PC-3 (cell line): ENCODE measurements around the gene SRGAP3. TPM values are rescaled to one million over a fixed set of nuclear protein-coding genes. Genes with fewer than 3 reads are reported as not detected.

ENCODE experiments used
- ATAC-seq: fragments of 200-7000 bp; cut with Tn5 transposase; 2 replicates; pipeline ENCODE4 v1.9.1; 2020; ENCODE audit warnings: mild to moderate bottlenecking, moderate library complexity
- BruUV-seq: library from RNA; stranded (reverse); fragments of 400-500 nt; replicated peaks from 2 replicates; lab custom pipeline; 2021; lab: Mats Ljungman, UMichigan
- CTCF ChIA-PET: fragments of 300-600 bp; sonication (Branson Sonifier 250); formaldehyde crosslinking; loops from one replicate; lab custom pipeline; 2022; ENCODE audit warnings: antibody characterized with exemption; lab: Charles Lee
- POLR2A ChIA-PET: fragments of 300-600 bp; sonication (Branson Sonifier 250); formaldehyde crosslinking; loops from one replicate; lab custom pipeline; 2022; ENCODE audit warnings: antibody characterized with exemption; ENCODE audit not compliant: unreplicated experiment; lab: Charles Lee
- DNase-seq: peaks from one replicate; pipeline ENCODE4 v3.0.0-alpha.2; 2015
- H2AFZ ChIP-seq: fragments of 300-600 bp; sonication (generic); 2 replicates; pipeline ENCODE4 v1.6.0; 2016; ENCODE audit warnings: antibody characterized with exemption, low read length
- H3F3A ChIP-seq: fragments of 300-600 bp; sonication (generic); one replicate; pipeline ENCODE4 v1.6.0; 2017; ENCODE audit warnings: antibody characterized with exemption, low read length, control low read depth, mild to moderate bottlenecking; ENCODE audit not compliant: unreplicated experiment
- H3K27ac ChIP-seq: fragments of 300-600 bp; sonication (generic); 2 replicates; pipeline ENCODE4 v1.5.1; 2016; ENCODE audit warnings: mild to moderate bottlenecking, low read length
- H3K27me3 ChIP-seq: fragments of 300-600 bp; sonication (generic); 2 replicates; pipeline ENCODE4 v1.6.1; 2016; ENCODE audit warnings: low read length, mixed read lengths
- H3K36me3 ChIP-seq: fragments of 300-600 bp; sonication (generic); 2 replicates; pipeline ENCODE4 v1.6.1; 2016; ENCODE audit warnings: low read depth, mixed run types, low read length, mixed read lengths
- H3K4me1 ChIP-seq: fragments of 300-600 bp; sonication (generic); 2 replicates; pipeline ENCODE4 v1.5.1; 2016; ENCODE audit warnings: low read length; ENCODE audit not compliant: insufficient read depth
- H3K4me2 ChIP-seq: fragments of 300-600 bp; sonication (generic); 2 replicates; pipeline ENCODE4 v1.6.0; 2016; ENCODE audit warnings: low read length
- H3K4me3 ChIP-seq: fragments of 300-600 bp; sonication (generic); 2 replicates; pipeline ENCODE4 v1.5.1; 2016; ENCODE audit warnings: mild to moderate bottlenecking, low read length, mixed read lengths
- H3K79me2 ChIP-seq: fragments of 300-600 bp; sonication (generic); 2 replicates; pipeline ENCODE4 v1.6.1; 2017; ENCODE audit warnings: low read length, mixed read lengths
- H3K9ac ChIP-seq: fragments of 300-600 bp; sonication (generic); 2 replicates; pipeline ENCODE4 v1.6.0; 2016; ENCODE audit warnings: mild to moderate bottlenecking, low read length
- H3K9me2 ChIP-seq: fragments of 300-600 bp; sonication (generic); replicated peaks from 2 replicates; pipeline ENCODE4 v1.6.1; 2016; ENCODE audit warnings: mixed run types, low read length, mixed read lengths
- H3K9me3 ChIP-seq: fragments of 300-600 bp; sonication (generic); 2 replicates; pipeline ENCODE4 v1.6.1; 2016; ENCODE audit warnings: low read length, mixed read lengths
- H4K20me1 ChIP-seq: fragments of 300-600 bp; sonication (generic); 2 replicates; pipeline ENCODE4 v1.6.1; 2016; ENCODE audit warnings: low read length, mixed read lengths
- EZH2 ChIP-seq: fragments of 300-600 bp; sonication (generic); IDR thresholded peaks from one replicate; pipeline ENCODE4 v1.6.1; 2017; ENCODE audit warnings: antibody characterized with exemption, mild to moderate bottlenecking, low read length; ENCODE audit not compliant: unreplicated experiment
- EZH2phosphoT487 ChIP-seq: fragments of 300-600 bp; sonication (generic); IDR thresholded peaks from 2 replicates; pipeline ENCODE4 v1.6.1; 2018; ENCODE audit warnings: mild to moderate bottlenecking, antibody characterized with exemption, low read length, borderline replicate concordance
- intact Hi-C: fragments of 100-400 bp; cut with micrococcal nuclease; formaldehyde crosslinking; loops from 2 replicates; pipeline ENCODE4 v1.9.0; 2023
- total RNA-seq: library from RNA; depleted of rRNA; stranded (reverse); fragments of >200 nt; gene quantifications from 2 replicates; pipeline ENCODE4 v1.2.3, GENCODE V29; 2014
- TF ChIP-seq, protein P1 (sequence below): fragments of 300-600 bp; sonication (generic); conservative IDR thresholded peaks from 2 replicates; pipeline ENCODE4 v1.5.1; 2017; ENCODE audit warnings: antibody characterized with exemption, low read depth, mild to moderate bottlenecking, low read length

The SRGAP3 gene
- total RNA-seq, 1 experiment from 2014 or later, result 7.5 TPM

GRCh38 chr3:9169326-9169725 is 80.1 kb downstream of the SRGAP3 start:
- Histone ChIP-seq H3K36me3 (no peaks in the 10 kb centered on the region), H3K79me2 (no peaks in the 10 kb centered on the region), H2AFZ (no peak overlapping the region), H3K4me1 (peaks cover 13% of the 10 kb centered on the region), H3K27me3 (no peaks in the 10 kb centered on the region), H3K27ac (no peak overlapping the region), H3K4me2 (no peak overlapping the region), H4K20me1 (no peaks in the 10 kb centered on the region), H3F3A (no peaks in the 10 kb centered on the region), H3K9ac (no peak overlapping the region), H3K4me3 (no peak overlapping the region), H3K9me3 (no peaks in the 10 kb centered on the region), H3K9me2 (no peaks in the 10 kb centered on the region)
- ChIA-PET POLR2A (no interaction called here), CTCF (no interaction called here)
- ATAC-seq, result no peak
- TF ChIP-seq EZH2, result no peak
- TF ChIP-seq, protein P1, sequence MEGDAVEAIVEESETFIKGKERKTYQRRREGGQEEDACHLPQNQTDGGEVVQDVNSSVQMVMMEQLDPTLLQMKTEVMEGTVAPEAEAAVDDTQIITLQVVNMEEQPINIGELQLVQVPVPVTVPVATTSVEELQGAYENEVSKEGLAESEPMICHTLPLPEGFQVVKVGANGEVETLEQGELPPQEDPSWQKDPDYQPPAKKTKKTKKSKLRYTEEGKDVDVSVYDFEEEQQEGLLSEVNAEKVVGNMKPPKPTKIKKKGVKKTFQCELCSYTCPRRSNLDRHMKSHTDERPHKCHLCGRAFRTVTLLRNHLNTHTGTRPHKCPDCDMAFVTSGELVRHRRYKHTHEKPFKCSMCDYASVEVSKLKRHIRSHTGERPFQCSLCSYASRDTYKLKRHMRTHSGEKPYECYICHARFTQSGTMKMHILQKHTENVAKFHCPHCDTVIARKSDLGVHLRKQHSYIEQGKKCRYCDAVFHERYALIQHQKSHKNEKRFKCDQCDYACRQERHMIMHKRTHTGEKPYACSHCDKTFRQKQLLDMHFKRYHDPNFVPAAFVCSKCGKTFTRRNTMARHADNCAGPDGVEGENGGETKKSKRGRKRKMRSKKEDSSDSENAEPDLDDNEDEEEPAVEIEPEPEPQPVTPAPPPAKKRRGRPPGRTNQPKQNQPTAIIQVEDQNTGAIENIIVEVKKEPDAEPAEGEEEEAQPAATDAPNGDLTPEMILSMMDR, result no peak
- no peak for TF ChIP-seq EZH2phosphoT487
- DNase-seq, result no peak
- intact Hi-C loops, result no loop called here
- no TSS peak for BruUV-seq

DNA sequence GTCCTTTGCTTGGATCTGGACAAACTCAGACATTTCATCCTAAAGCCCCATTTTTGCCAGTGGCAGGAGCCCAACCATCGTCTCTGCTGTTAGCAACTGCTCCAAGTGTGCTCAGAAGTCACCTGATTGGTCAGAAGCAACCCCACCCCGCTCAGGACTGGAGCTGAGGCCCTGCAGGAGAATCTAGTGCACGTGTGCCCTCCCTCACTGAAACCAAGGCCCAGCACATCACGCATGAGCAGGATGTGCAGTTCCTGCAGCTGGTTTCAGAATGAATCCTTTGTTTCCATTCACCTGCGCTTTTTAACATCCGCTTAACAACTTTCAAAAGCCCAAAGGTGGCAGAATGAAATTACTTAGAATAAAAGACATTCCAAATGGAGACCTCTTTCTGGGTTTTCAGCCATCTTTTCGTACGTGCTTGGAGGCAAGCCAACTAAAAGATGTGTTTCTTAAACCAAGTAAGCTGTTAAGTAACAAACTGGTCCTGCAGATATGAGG is 81.2 kb downstream of the SRGAP3 start:
- no peaks in the 10 kb centered on the region for H4K20me1 ChIP-seq
- intact Hi-C loops, result no loop called here
- H3K4me3 ChIP-seq, result no peak overlapping the region
- DNase-seq (no peak), ATAC-seq (no peak)
- no peaks in the 10 kb centered on the region for H3K36me3 ChIP-seq
- peaks cover 12% of the 10 kb centered on the region for H3K4me1 ChIP-seq
- no peaks in the 10 kb centered on the region for H3K79me2 ChIP-seq
- BruUV-seq, result no TSS peak
- no peak overlapping the region for H3K9ac ChIP-seq
- no peaks in the 10 kb centered on the region for H3K9me3 ChIP-seq
- H3K27me3 ChIP-seq, result no peaks in the 10 kb centered on the region
- H3K9me2 ChIP-seq, result no peaks in the 10 kb centered on the region
- ChIA-PET POLR2A (no interaction called here), CTCF (no interaction called here)
- no peak overlapping the region for H3K4me2 ChIP-seq
- no peaks in the 10 kb centered on the region for H3F3A ChIP-seq
- TF ChIP-seq EZH2phosphoT487 (no peak), EZH2 (no peak)
- TF ChIP-seq, protein P1, result no peak
- H2AFZ ChIP-seq, result no peak overlapping the region
- no peak overlapping the region for H3K27ac ChIP-seq

DNA sequence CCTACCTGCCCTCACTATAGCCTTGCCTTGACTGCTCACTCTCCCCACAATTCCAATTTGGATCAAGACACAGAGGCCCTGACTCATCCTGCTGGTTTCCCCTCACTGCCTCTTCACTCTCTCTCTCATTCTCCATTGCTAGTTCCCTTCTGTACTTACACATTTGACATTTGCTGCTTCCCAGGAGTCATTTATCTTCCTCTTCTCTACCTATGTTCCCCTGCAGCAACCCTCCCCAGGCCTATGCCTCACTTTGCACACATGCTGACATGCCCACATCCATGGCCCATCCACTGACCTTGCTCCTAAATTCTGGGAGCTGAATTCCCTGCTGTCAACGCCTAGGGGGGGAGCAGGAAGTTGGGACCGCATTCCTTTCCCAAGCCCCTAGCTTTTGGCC is 82.2 kb downstream of the SRGAP3 start:
- no peak overlapping the region for H3K4me2 ChIP-seq
- no peaks in the 10 kb centered on the region for H3K36me3 ChIP-seq
- H3K79me2 ChIP-seq, result no peaks in the 10 kb centered on the region
- no peak for DNase-seq
- intact Hi-C loops, result no loop called here
- H4K20me1 ChIP-seq, result no peaks in the 10 kb centered on the region
- no peaks in the 10 kb centered on the region for H3K9me3 ChIP-seq
- no TSS peak for BruUV-seq
- ChIA-PET POLR2A (no interaction called here), CTCF (no interaction called here)
- ATAC-seq, result no peak
- no peak overlapping the region for H2AFZ ChIP-seq
- no peak overlapping the region for H3K9ac ChIP-seq
- peaks cover 1% of the 10 kb centered on the region for H3K4me1 ChIP-seq
- no peak overlapping the region for H3K4me3 ChIP-seq
- H3K27ac ChIP-seq, result no peak overlapping the region
- no peaks in the 10 kb centered on the region for H3K27me3 ChIP-seq
- TF ChIP-seq EZH2 (no peak), EZH2phosphoT487 (no peak)
- TF ChIP-seq, protein P1, result no peak
- H3F3A ChIP-seq, result no peaks in the 10 kb centered on the region
- H3K9me2 ChIP-seq, result no peaks in the 10 kb centered on the region
